Nephron (organoid): ENCODE measurements around the gene NT5C1A.
A peak's percentile ranks its signal among the peaks of the same experiment; 100 is the strongest.

Source experiments
- H3K27ac Mint-ChIP-seq, 3 experiments: 2 replicates each; pipeline ENCODE4 v1.8.0; 2020; ENCODE audit warnings: mixed read lengths in 3 of 3, mild to moderate bottlenecking in 2 of 3, moderate library complexity in 1 of 3
- H3K27me3 Mint-ChIP-seq: 2 replicates; pipeline ENCODE4 v1.8.0; 2021; ENCODE audit warnings: low read depth, mild to moderate bottlenecking, moderate library complexity, mixed read lengths
- H3K36me3 Mint-ChIP-seq: 2 replicates; pipeline ENCODE4 v1.8.0; 2020; ENCODE audit warnings: low read depth, mixed read lengths
- H3K4me1 Mint-ChIP-seq: 2 replicates; pipeline ENCODE4 v1.8.0; 2020; ENCODE audit warnings: mixed read lengths
- H3K4me3 Mint-ChIP-seq, 3 experiments: 2 replicates each; pipeline ENCODE4 v1.8.0; 2020; ENCODE audit warnings: mild to moderate bottlenecking in 3 of 3, mixed read lengths in 3 of 3, moderate library complexity in 2 of 3
- H3K9me3 Mint-ChIP-seq: 2 replicates; pipeline ENCODE4 v1.8.0; 2020; ENCODE audit warnings: mixed read lengths
- CTCF ChIP-seq, 3 experiments: fragments of 200-600 bp; sonication (generic); IDR thresholded peaks; one replicate each; pipeline ENCODE4 v1.5.0; 2021; ENCODE audit warnings: antibody characterized with exemption in 3 of 3; ENCODE audit not compliant: unreplicated experiment in 3 of 3

Gene NT5C1A

GRCh38 chr1:39688706-39689105 lies 16.8 kb upstream of the NT5C1A start:
- no peak overlapping the region for H3K27ac Mint-ChIP-seq
- H3K4me3 Mint-ChIP-seq: peak overlapping the region in 1 of 3 experiments; percentile 9
- H3K9me3 Mint-ChIP-seq: no peaks in the 10 kb centered on the region
- H3K36me3 Mint-ChIP-seq: no peaks in the 10 kb centered on the region
- H3K27me3 Mint-ChIP-seq: peaks cover 94% of the 10 kb centered on the region
- H3K4me1 Mint-ChIP-seq: peaks cover 13% of the 10 kb centered on the region
- TF ChIP-seq CTCF (IDR thresholded peaks at IDR 0.05; ENCODE audit: unreplicated experiment in 3 of 3): no peak

GRCh38 chr1:39687243-39687642 lies 15.3 kb upstream of the NT5C1A start:
- Mint-ChIP-seq H3K36me3 (no peaks in the 10 kb centered on the region), H3K27me3 (peaks cover 94% of the 10 kb centered on the region), H3K27ac (no peak overlapping the region), H3K9me3 (peaks cover 2% of the 10 kb centered on the region), H3K4me3 (no peak overlapping the region), H3K4me1 (peaks cover 13% of the 10 kb centered on the region)
- TF ChIP-seq CTCF (IDR thresholded peaks at IDR 0.05; ENCODE audit: unreplicated experiment in 3 of 3): no peak

- Mint-ChIP-seq H3K27ac (no peak overlapping the region), H3K9me3 (peaks cover 2% of the 10 kb centered on the region), H3K4me3 (no peak overlapping the region), H3K4me1 (peaks cover 9% of the 10 kb centered on the region), H3K27me3 (peaks cover 94% of the 10 kb centered on the region), H3K36me3 (no peaks in the 10 kb centered on the region)
- no peak for TF ChIP-seq CTCF (IDR thresholded peaks at IDR 0.05; ENCODE audit: unreplicated experiment in 3 of 3)
Observed at GRCh38 chr1:39685071-39685470, 13.2 kb upstream of the NT5C1A start.

- H3K27ac Mint-ChIP-seq: no peak overlapping the region
- H3K4me1 Mint-ChIP-seq: peaks cover 5% of the 10 kb centered on the region
- H3K27me3 Mint-ChIP-seq: peaks cover 93% of the 10 kb centered on the region
- no peak for TF ChIP-seq CTCF (IDR thresholded peaks at IDR 0.05; ENCODE audit: unreplicated experiment in 3 of 3)
- H3K9me3 Mint-ChIP-seq: peaks cover 2% of the 10 kb centered on the region
- no peaks in the 10 kb centered on the region for H3K36me3 Mint-ChIP-seq
- no peak overlapping the region for H3K4me3 Mint-ChIP-seq
Observed at GRCh38 chr1:39684313-39684664, 12.4 kb upstream of the NT5C1A start.

GRCh38 chr1:39683591-39684312 lies 11.8 kb upstream of the NT5C1A start:
- no peak overlapping the region for H3K27ac Mint-ChIP-seq
- peaks cover 2% of the 10 kb centered on the region for H3K9me3 Mint-ChIP-seq
- H3K27me3 Mint-ChIP-seq: peaks cover 93% of the 10 kb centered on the region
- peaks cover 5% of the 10 kb centered on the region for H3K4me1 Mint-ChIP-seq
- TF ChIP-seq CTCF (IDR thresholded peaks at IDR 0.05; ENCODE audit: unreplicated experiment in 3 of 3): no peak
- no peak overlapping the region for H3K4me3 Mint-ChIP-seq
- H3K36me3 Mint-ChIP-seq: no peaks in the 10 kb centered on the region

GRCh38 chr1:39681999-39682398 lies 10.1 kb upstream of the NT5C1A start:
- Mint-ChIP-seq H3K27ac (no peak overlapping the region), H3K4me1 (no peaks in the 10 kb centered on the region), H3K36me3 (no peaks in the 10 kb centered on the region), H3K27me3 (peaks cover 87% of the 10 kb centered on the region), H3K9me3 (peaks cover 2% of the 10 kb centered on the region), H3K4me3 (no peak overlapping the region)
- TF ChIP-seq CTCF (IDR thresholded peaks at IDR 0.05; ENCODE audit: unreplicated experiment in 3 of 3): no peak
